Adipocyte (in vitro differentiated cells): Measurements from ENCODE around the gene TCTN3.
"Not testable (repeated sequence)": the region's sequence is repeated elsewhere in the genome, so short reads cannot be mapped to it uniquely, and the experiment has no call there.

Source experiments
- DNase-seq: peaks from one replicate; pipeline ENCODE4 v3.0.0-alpha.2; 2015; ENCODE audit warnings: low read depth
- H3K27me3 ChIP-seq: replicated peaks from 2 replicates; pipeline ENCODE4 v1.7.0; 2013; ENCODE audit warnings: mild to moderate bottlenecking, low read length, moderate library complexity; ENCODE audit not compliant: control insufficient read depth, insufficient read depth
- H3K36me3 ChIP-seq: 2 replicates; pipeline ENCODE4 v1.7.0; 2013; ENCODE audit warnings: low read length, mild to moderate bottlenecking, moderate library complexity; ENCODE audit not compliant: control insufficient read depth, insufficient read depth, severe bottlenecking
- H3K4me1 ChIP-seq: 2 replicates; pipeline ENCODE4 v1.7.0; 2013; ENCODE audit warnings: mild to moderate bottlenecking, low read length, moderate library complexity; ENCODE audit not compliant: control insufficient read depth, insufficient read depth
- H3K4me3 ChIP-seq: 2 replicates; pipeline ENCODE4 v1.7.0; 2013; ENCODE audit warnings: mild to moderate bottlenecking, low read length, moderate library complexity
- H3K9ac ChIP-seq: 2 replicates; pipeline ENCODE4 v1.7.0; 2013; ENCODE audit warnings: mild to moderate bottlenecking, low read length, moderate library complexity
- H3K9me3 ChIP-seq: 2 replicates; pipeline ENCODE4 v1.7.0; 2013; ENCODE audit warnings: mild to moderate bottlenecking, low read length, moderate library complexity; ENCODE audit not compliant: control insufficient read depth

TCTN3 gene

GRCh38 chr10:95620415-95620814 is 73.3 kb downstream of the TCTN3 start:
- H3K27me3 ChIP-seq, H3K9me3 ChIP-seq, H3K4me1 ChIP-seq, H3K9ac ChIP-seq, DNase-seq, H3K4me3 ChIP-seq: not testable (repeated sequence)
- peaks cover 72% of the 10 kb centered on the region for H3K36me3 ChIP-seq

- no peaks in the 10 kb centered on the region for H3K4me1 ChIP-seq
- no peaks in the 10 kb centered on the region for H3K9me3 ChIP-seq
- H3K36me3 ChIP-seq: peaks cover 76% of the 10 kb centered on the region
- no peak overlapping the region for H3K9ac ChIP-seq
- no peak overlapping the region for H3K4me3 ChIP-seq
- H3K27me3 ChIP-seq: no peaks in the 10 kb centered on the region
- no peak for DNase-seq
Measured at GRCh38 chr10:95618101-95618500, 75.6 kb downstream of the TCTN3 start.

- Histone ChIP-seq H3K36me3 (peaks cover 79% of the 10 kb centered on the region), H3K4me3 (no peak overlapping the region), H3K4me1 (no peaks in the 10 kb centered on the region), H3K27me3 (no peaks in the 10 kb centered on the region), H3K9ac (no peak overlapping the region), H3K9me3 (no peaks in the 10 kb centered on the region)
- DNase-seq: no peak
Measured at GRCh38 chr10:95616446-95616845, 77.3 kb downstream of the TCTN3 start.
